DOHH2 (cell line): Measurements from ENCODE around the gene ABR.

Experiments
- EZH2phosphoT487 ChIP-seq: fragments of 200-600 bp; sonication (generic); IDR thresholded peaks from 2 replicates; pipeline ENCODE4 v1.6.1; 2017; ENCODE audit warnings: borderline replicate concordance, mild to moderate bottlenecking, antibody characterized with exemption, low read length, moderate library complexity, mixed read lengths
- TF ChIP-seq, protein P1 (sequence below): fragments of 200-600 bp; sonication (generic); IDR thresholded peaks from one replicate; pipeline ENCODE4 v1.5.1; 2014; ENCODE audit warnings: antibody characterized with exemption, mild to moderate bottlenecking, low read depth, low read length; ENCODE audit not compliant: poor library complexity, severe bottlenecking

DNA sequence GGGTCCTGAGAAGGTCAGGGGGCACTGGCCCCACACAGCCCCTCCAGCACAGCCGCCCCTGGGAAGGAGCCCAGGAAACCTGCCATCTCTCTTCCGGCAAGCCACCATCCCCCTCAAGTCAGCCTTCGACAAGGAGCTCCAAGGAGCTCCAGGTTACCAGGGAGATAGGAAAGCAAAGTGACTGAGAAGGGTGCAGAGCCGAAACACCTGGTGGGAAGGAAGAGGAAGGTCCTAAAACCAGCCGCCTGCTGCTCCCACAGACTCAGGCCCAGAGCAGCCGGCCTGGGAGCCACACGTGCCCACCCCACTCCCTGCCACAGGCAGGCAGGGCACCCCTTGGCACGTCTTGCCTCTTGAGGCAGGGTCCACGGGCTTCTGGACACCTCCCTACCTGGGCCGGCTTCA, 102.2 kb downstream of the ABR start:
- TF ChIP-seq, protein P1, sequence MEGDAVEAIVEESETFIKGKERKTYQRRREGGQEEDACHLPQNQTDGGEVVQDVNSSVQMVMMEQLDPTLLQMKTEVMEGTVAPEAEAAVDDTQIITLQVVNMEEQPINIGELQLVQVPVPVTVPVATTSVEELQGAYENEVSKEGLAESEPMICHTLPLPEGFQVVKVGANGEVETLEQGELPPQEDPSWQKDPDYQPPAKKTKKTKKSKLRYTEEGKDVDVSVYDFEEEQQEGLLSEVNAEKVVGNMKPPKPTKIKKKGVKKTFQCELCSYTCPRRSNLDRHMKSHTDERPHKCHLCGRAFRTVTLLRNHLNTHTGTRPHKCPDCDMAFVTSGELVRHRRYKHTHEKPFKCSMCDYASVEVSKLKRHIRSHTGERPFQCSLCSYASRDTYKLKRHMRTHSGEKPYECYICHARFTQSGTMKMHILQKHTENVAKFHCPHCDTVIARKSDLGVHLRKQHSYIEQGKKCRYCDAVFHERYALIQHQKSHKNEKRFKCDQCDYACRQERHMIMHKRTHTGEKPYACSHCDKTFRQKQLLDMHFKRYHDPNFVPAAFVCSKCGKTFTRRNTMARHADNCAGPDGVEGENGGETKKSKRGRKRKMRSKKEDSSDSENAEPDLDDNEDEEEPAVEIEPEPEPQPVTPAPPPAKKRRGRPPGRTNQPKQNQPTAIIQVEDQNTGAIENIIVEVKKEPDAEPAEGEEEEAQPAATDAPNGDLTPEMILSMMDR, result no peak
- TF ChIP-seq EZH2phosphoT487, result no peak
